Measurements from ENCODE around the gene PARD6B.

Gene PARD6B

GRCh38 chr20:50724112-50724725, 7.2 kb upstream of the PARD6B start:
- DNase-seq (ENCODE audit: low read depth): no peak

- no peak for DNase-seq (ENCODE audit: low read depth)
Measured at GRCh38 chr20:50724851-50725723, 6.3 kb upstream of the PARD6B start.

- no peak for DNase-seq (ENCODE audit: low read depth)
Measured at GRCh38 chr20:50725724-50726005, 5.7 kb upstream of the PARD6B start.

GRCh38 chr20:50726955-50727791, 4.2 kb upstream of the PARD6B start:
- DNase-seq (ENCODE audit: low read depth): no peak

GRCh38 chr20:50727792-50728485, 3.4 kb upstream of the PARD6B start:
- no peak for DNase-seq (ENCODE audit: low read depth)

GRCh38 chr20:50728486-50728980, 2.8 kb upstream of the PARD6B start:
- DNase-seq (ENCODE audit: low read depth): no peak

- no peak for DNase-seq (ENCODE audit: low read depth)
Measured at GRCh38 chr20:50728981-50729874, 2.2 kb upstream of the PARD6B start.

- DNase-seq (ENCODE audit: low read depth): no peak
Measured at GRCh38 chr20:50729901-50730764, 1.2 kb upstream of the PARD6B start.

GRCh38 chr20:50730765-50731054, 670 bp upstream of the PARD6B start:
- DNase-seq (ENCODE audit: low read depth): no peak

GRCh38 chr20:50731930-50732690, 730 bp downstream of the PARD6B start:
- no peak for DNase-seq (ENCODE audit: low read depth)

GRCh38 chr20:50733644-50734349, 2.4 kb downstream of the PARD6B start:
- DNase-seq (ENCODE audit: low read depth): no peak

GRCh38 chr20:50734730-50735679, 3.6 kb downstream of the PARD6B start:
- DNase-seq (ENCODE audit: low read depth): no peak

- DNase-seq (ENCODE audit: low read depth): no peak
Measured at GRCh38 chr20:50735813-50736212, 4.4 kb downstream of the PARD6B start.

GRCh38 chr20:50737352-50737751, 6.0 kb downstream of the PARD6B start:
- DNase-seq (ENCODE audit: low read depth): no peak

- DNase-seq (ENCODE audit: low read depth): no peak
Measured at GRCh38 chr20:50743087-50743486, 11.7 kb downstream of the PARD6B start.

- no peak for DNase-seq (ENCODE audit: low read depth)
Measured at GRCh38 chr20:50744143-50744792, 12.9 kb downstream of the PARD6B start.

- DNase-seq (ENCODE audit: low read depth): no peak
Measured at GRCh38 chr20:50745634-50746137, 14.3 kb downstream of the PARD6B start.

All from stimulated activated CD8-positive, alpha-beta memory T cell treated with anti-CD3 and anti-CD28 coated beads, Interleukin-15, amount 100 ng/mL, for 1 hour (primary cell).